Fibroblast of villous mesenchyme (primary cell): ENCODE measurements around the gene TERT. TPM values are rescaled to one million over a fixed set of nuclear protein-coding genes. Genes with fewer than 3 reads are reported as not detected.

ENCODE experiments used
- DNase-seq: peaks from one replicate; pipeline ENCODE4 v3.0.0-alpha.2; 2010; ENCODE audit warnings: low read depth
- H3K4me3 ChIP-seq: 2 replicates; pipeline ENCODE4 v1.5.1; 2011; ENCODE audit warnings: low read depth, mild to moderate bottlenecking, low read length
- CTCF ChIP-seq: IDR thresholded peaks from 2 replicates; pipeline ENCODE4 v1.5.1; 2012; ENCODE audit warnings: low read depth, mild to moderate bottlenecking, low read length; ENCODE audit not compliant: insufficient read depth
- total RNA-seq: library from RNA; depleted of rRNA; stranded (reverse); fragments of >200 nt; gene quantifications from 2 replicates; pipeline ENCODE4 v1.2.3, GENCODE V29; 2012

The TERT gene
- total RNA-seq, 1 donor = not detected

- no peak overlapping the region for H3K4me3 ChIP-seq
- no peak for DNase-seq
- TF ChIP-seq CTCF = no peak
Measured at GRCh38 chr5:1251678-1252580, 42.9 kb downstream of the TERT start.

GRCh38 chr5:1249366-1250280 lies 45.2 kb downstream of the TERT start:
- H3K4me3 ChIP-seq = no peak overlapping the region
- DNase-seq = no peak
- TF ChIP-seq CTCF = no peak

GRCh38 chr5:1247811-1248210 lies 47.1 kb downstream of the TERT start:
- no peak for TF ChIP-seq CTCF
- DNase-seq = no peak

GRCh38 chr5:1246711-1247431 lies 48.0 kb downstream of the TERT start:
- H3K4me3 ChIP-seq = no peak overlapping the region
- TF ChIP-seq CTCF = no peak
- DNase-seq = peak; percentile 17

More at GRCh38 chr5:1247811-1248210, 47.1 kb downstream of the TERT start:
- H3K4me3 ChIP-seq = no peak overlapping the region

GRCh38 chr5:1245905-1246576 lies 48.8 kb downstream of the TERT start:
- no peak overlapping the region for H3K4me3 ChIP-seq
- no peak for TF ChIP-seq CTCF
- no peak for DNase-seq

GRCh38 chr5:1244976-1245375 lies 49.9 kb downstream of the TERT start:
- H3K4me3 ChIP-seq = no peak overlapping the region
- TF ChIP-seq CTCF = no peak
- DNase-seq = no peak
